GM12892 (cell line): ENCODE data around the gene FAM118A.

Experiments used
- POLR2A ChIP-seq: IDR thresholded peaks from 2 replicates; pipeline ENCODE4 v1.6.1; 2011; ENCODE audit warnings: low read depth, low read length, control low read depth
- TAF1 ChIP-seq: IDR thresholded peaks from 2 replicates; pipeline ENCODE4 v1.6.1; 2011; ENCODE audit warnings: low read depth, mild to moderate bottlenecking, control low read depth, low read length, borderline replicate concordance

GRCh38 chr22:45265535-45265934 is 44.2 kb upstream of the FAM118A start:
- no peak for TF ChIP-seq TAF1
- no peak for TF ChIP-seq POLR2A
